Measurements from ENCODE around the gene CSNK1G2.

Gene CSNK1G2

DNA sequence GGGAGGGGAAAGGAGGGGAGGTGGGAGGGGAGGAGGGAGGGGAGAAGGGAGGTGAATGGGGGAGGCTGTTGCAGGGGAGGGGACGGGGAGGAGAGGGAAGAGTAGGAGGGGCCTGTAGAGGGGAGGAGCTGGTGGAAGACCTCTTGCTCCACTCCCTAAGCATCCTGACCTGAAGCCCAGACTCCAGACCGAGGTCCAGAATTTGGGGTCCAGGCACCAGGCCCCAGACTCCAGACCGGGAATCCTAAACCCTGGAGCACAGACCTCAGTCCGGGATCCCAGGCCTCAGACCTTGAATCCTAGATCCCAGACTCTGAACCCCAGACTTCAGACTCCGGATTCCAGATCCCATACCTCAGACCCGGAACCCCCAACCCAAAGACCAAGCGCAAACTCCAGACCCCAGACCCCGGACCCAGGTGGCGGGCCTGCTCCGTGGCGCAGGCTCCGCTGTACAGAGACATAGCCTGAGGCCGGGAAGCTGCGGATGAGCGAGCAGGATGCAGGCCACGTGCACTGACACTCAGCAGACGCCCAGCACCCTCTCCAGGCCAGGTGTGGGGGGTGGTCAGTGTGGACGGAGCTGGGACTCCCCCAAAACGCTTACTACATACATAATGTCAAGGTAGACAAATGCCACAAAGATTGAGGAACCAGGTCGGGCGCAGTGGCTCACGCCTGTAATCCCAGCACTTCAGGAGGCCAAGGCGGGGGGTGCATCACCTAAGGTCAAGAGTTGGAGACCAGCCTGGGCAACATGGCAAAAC lies 75.3 kb downstream of the CSNK1G2 start:
- peak overlapping the region; percentile 58 for H3K27ac ChIP-seq

DNA sequence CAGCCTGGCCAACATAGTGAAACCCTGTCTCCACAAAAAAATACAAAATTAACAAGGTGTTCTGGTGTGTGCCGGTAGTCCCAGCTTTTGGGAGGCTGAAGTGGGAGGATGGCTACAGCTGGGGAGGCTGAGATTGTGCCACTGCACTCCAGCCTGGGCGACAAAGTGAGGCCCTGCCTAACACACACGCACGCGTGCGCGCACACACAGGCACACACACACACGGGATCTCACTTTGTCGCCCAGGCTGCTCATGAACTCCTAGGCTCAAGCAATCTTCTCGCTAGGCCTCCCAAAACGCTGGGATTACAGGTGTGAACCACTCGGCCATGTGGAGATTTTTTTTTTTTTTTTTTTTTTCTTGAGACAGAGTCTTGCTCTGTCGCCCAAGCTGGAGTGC lies 77.8 kb downstream of the CSNK1G2 start:
- no peak for TF ChIP-seq ZFX (IDR thresholded peaks at IDR 0.05; ENCODE audit: borderline replicate concordance)
- TF ChIP-seq, protein P1, sequence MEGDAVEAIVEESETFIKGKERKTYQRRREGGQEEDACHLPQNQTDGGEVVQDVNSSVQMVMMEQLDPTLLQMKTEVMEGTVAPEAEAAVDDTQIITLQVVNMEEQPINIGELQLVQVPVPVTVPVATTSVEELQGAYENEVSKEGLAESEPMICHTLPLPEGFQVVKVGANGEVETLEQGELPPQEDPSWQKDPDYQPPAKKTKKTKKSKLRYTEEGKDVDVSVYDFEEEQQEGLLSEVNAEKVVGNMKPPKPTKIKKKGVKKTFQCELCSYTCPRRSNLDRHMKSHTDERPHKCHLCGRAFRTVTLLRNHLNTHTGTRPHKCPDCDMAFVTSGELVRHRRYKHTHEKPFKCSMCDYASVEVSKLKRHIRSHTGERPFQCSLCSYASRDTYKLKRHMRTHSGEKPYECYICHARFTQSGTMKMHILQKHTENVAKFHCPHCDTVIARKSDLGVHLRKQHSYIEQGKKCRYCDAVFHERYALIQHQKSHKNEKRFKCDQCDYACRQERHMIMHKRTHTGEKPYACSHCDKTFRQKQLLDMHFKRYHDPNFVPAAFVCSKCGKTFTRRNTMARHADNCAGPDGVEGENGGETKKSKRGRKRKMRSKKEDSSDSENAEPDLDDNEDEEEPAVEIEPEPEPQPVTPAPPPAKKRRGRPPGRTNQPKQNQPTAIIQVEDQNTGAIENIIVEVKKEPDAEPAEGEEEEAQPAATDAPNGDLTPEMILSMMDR (IDR thresholded peaks at IDR 0.05), result no peak
- no peak overlapping the region for H3K27ac ChIP-seq

More for the DNA sequence above, 75.3 kb downstream of the CSNK1G2 start:
- TF ChIP-seq ZFX (IDR thresholded peaks at IDR 0.05; ENCODE audit: borderline replicate concordance), result no peak
- TF ChIP-seq, protein P1 (IDR thresholded peaks at IDR 0.05), result no peak

DNA sequence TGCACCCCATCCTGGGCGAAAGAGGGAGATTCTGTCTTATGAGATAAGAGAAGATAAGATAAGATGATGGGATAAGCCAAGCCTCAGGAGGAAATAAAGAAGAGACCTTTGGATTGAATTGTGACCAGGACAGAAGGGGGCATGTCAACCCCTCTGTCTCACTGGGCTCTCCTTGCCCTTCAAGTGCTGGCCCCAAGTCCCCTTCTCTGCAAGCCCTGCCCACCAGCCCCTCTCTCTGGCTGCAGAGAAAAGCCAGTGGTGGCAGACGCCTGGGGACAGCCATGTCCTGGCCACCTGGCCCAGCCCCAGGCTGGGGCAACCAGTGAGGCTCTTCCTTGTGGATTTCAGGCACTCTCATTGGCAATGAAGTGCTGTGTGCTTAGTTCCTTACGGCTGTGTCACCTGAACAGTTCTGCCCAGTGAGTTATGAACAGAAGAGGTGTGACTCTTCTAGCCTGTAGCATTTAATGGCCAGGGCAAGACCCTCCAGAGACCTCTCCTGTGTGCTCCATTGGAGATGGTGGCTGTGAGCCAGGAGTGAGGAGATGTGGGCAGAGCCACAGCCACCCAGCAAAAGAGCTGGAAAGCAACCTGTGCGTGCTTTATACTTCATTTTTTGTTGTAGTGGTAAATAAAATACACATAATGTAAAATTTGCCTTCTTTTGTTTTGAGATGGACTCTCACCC lies 80.6 kb downstream of the CSNK1G2 start:
- TF ChIP-seq, protein P1 (IDR thresholded peaks at IDR 0.05), result no peak
- no peak for TF ChIP-seq ZFX (IDR thresholded peaks at IDR 0.05; ENCODE audit: borderline replicate concordance)
- no peak overlapping the region for H3K27ac ChIP-seq

DNA sequence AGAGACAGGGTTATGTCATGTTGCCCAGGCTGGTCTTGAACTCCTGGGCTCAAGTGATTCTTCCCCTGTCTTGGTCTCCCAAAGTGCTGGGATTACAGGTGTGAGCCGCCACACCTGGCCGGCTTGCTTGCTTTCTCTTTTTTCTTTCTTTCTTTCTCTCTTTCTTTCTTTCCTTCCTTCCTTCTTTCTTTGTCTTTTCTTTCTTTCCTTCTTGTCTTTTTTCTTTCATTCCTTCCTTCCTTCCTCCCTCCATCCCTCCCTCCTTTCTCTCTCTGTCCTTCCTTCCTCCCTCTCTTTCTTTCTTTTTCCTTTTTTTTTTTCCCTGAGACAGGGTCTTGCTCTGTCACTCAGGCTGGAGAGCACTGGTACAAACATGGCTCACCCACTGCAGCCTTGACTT lies 81.3 kb downstream of the CSNK1G2 start:
- no peak for TF ChIP-seq ZFX (IDR thresholded peaks at IDR 0.05; ENCODE audit: borderline replicate concordance)
- TF ChIP-seq, protein P1 (IDR thresholded peaks at IDR 0.05), result no peak
- H3K27ac ChIP-seq, result no peak overlapping the region

DNA sequence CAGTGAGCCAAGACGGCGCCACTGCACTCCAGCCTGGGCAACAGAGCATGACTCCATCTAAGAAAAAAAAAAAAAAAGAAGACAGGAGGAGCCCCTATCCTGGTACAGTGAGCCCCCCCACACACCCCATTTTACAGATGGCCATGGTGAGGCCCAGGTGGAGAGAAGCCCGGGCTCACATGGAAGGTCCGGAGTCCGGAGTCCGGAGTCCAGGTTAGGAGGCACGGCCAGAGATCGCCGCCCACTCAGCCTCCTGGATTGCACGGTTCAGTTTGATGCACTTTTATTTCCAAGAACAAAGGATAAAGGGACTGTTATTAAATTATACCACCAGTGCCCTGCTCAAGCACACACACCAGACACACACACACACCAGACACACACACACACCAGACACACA lies 85.8 kb downstream of the CSNK1G2 start:
- H3K27ac ChIP-seq, result no peak overlapping the region
- TF ChIP-seq, protein P1 (IDR thresholded peaks at IDR 0.05), result no peak
- no peak for TF ChIP-seq ZFX (IDR thresholded peaks at IDR 0.05; ENCODE audit: borderline replicate concordance)

DNA sequence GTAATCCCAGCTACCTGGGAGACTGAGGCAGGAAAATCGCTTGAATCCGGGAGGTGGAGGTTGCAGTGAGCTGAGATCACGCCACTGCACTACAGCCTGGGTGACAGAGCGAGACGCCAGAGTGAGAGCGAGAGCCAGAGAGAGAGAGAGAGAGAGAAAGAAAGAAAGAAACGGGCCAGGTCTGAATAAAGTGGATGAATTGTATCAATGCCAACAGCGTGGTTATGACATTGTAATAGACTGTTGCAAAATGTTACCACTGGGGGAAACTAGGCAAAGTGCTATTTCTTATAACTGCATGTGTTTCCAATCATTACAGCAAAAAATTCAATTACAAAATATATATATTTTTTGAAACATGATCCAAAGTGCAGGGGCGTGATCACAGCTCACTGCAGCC lies 86.4 kb downstream of the CSNK1G2 start:
- no peak overlapping the region for H3K27ac ChIP-seq
- TF ChIP-seq, protein P1 (IDR thresholded peaks at IDR 0.05), result no peak
- no peak for TF ChIP-seq ZFX (IDR thresholded peaks at IDR 0.05; ENCODE audit: borderline replicate concordance)
